ENCODE results near the gene ACOXL. TPM values are rescaled to one million over a fixed set of nuclear protein-coding genes. Genes with fewer than 3 reads are reported as not detected.

ACOXL gene
- total RNA-seq = under 0.01 TPM in 1 of 2 replicates, not detected in the other

DNA sequence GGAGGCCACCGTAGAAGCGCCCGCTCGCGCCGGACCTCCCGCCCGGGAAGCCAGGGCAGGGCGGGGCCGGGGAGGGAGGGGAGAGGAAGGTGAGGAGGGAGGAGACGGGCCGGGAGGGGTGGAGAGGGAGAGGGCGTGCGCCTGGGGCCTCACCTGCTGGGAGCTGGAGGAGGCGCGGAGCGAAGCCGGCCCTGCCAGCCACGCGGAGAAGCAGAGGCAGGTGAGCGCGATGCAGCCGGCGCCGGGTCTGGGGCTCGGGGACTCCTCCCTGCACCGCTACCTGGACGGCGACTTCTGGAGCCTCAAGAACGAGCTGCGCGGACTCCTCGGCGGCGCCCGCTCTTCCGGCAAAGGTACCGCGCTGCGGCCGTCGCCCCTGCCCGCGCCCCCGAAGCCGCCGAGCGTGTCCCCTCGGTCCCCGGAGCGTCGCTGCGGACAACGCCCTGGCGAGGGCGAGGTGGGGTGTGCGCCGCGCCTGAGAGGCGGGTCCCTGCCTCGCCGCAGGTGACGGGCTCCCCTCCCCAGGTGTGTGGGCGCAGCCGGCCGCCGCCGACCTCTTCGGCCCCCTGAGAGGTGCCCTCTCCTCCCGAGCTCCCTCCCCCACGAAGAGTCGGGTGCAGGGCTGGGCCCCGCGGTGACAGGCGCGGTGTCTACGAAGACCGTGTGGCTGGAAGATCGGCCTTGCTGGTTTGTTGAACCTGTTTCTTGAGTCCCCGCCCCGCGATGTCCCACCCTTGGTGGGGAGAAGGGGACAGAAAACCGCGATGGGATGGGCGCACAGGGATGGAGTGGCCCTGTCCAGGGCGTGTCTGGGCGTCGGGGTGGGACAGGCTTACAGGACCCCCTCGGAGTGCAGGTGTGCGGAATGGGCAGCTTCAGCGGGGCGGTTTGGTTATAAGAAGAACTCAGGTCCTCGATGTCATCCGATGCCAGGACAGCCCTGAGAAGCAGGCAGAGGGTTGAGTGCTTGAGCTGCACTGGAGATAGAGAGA is at the start of gene ACOXL:
ACOXL (plus strand) TSS at position 152 of the 992 bp plus-strand sequence. CDS start 35,817 bp downstream, outside the sequence.

DNA sequence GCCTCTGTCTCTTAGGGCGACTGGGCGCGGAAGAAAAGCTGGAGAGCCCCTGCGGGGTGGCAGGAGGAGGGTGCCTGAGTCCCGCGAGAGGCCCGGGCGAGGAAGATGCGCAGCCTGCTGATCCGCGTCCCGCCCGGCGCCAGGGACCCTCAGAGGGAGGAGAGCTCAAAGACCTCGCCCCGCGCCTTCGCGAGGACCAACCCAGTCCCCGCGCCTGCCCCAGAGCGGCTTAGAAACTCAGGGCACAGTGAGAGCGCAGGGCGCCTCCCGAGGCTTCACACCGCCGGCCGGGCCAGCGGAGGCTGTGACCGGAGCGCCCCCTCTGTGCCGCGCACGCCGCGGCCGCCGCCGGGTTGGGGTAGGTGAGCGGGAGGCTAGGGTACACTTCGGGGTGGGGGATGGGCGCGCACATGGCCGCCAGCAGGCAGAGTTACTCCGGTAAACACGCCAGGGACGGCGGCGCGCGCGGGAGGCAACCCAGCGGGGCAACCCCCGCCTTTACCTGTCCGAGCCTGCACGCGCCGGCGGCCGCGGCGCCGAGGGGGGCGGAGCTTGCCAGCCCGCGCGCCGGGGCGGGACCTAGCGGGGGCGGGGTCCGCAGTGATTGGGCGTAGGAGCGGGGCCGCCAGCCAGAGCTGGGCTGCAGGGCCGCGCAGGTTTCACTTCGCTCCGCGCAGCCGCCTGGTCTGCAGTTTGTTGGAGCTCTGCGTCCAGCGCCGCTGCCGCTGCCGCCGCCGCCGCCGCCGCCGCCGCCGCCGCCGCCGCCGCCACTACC is 388.1 kb downstream of the ACOXL start, which contains the start of gene BCL2L11:
BCL2L11 (plus strand) TSS at position 662 of the 775 bp plus-strand sequence. CDS start 2,832 bp downstream, outside the sequence.

Other genes starting within 250 kb of the ACOXL start
- 25.1 and 26.3 TPM in 2 replicates for gene RGPD6, start 155.4 kb upstream of the ACOXL start, total RNA-seq
- gene BUB1, start 54.5 kb upstream of the ACOXL start, total RNA-seq = 9.8 and 11.5 TPM in 2 replicates